Activated CD4-positive, alpha-beta T cell treated with anti-CD3 and anti-CD28 coated beads for 1 hour (primary cell): ENCODE measurements around the gene SPAG16.

ENCODE experiments used
- DNase-seq: peaks from one replicate; pipeline ENCODE4 v3.0.0-alpha.2; 2020

Gene SPAG16

GRCh38 chr2:213284105-213285090 lies at the start of gene SPAG16:
SPAG16 (plus strand) TSS chr2:213284464.
- DNase-seq: peak; percentile 91

DNA sequence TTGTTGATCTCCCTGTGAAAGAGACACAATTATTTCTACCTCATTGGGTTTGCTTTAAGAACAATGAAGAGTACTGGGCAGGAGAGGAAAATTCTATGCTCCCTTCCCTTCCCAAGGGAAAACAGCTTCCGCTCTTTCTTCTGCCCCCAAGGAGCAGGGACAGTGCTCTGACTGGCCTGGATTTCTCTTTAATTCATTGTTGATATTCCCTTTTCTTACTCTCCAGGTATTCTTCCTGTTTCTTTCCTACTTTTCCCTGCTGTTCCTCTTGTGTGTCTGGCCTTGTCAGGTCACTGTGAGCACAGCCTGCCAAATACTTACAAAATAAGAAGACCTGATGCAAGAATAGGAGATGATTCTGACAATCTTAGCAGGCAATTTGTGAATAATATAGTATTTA lies 49.6 kb upstream of the SPAG16 start:
- DNase-seq: no peak

GRCh38 chr2:213235741-213236140 lies 48.5 kb upstream of the SPAG16 start:
- no peak for DNase-seq

GRCh38 chr2:213237251-213237650 lies 47.0 kb upstream of the SPAG16 start:
- no peak for DNase-seq

DNA sequence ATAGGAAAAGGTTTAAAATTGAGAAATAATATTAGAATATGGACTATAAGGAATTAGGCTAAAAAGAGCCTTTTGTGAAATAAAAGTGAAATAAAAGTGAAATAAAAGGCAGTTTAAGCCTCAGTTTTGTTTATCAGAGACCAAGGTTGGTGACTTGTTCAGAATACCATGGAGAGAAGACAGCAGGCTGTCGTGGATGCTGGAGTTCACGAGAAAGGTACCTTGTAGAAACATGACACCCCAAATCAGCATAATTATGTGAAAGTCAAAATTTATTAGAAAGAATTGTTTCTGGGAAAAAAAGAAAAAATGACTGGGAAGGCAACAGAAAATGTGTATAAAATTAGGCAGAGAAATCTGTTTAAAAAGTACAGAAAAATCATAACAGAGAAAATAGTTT lies 46.5 kb upstream of the SPAG16 start:
- no peak for DNase-seq

- no peak for DNase-seq
Measured at GRCh38 chr2:213238753-213239495, 45.3 kb upstream of the SPAG16 start.

GRCh38 chr2:213241817-213242216 lies 42.4 kb upstream of the SPAG16 start:
- no peak for DNase-seq

GRCh38 chr2:213242653-213243052 lies 41.6 kb upstream of the SPAG16 start:
- no peak for DNase-seq

DNA sequence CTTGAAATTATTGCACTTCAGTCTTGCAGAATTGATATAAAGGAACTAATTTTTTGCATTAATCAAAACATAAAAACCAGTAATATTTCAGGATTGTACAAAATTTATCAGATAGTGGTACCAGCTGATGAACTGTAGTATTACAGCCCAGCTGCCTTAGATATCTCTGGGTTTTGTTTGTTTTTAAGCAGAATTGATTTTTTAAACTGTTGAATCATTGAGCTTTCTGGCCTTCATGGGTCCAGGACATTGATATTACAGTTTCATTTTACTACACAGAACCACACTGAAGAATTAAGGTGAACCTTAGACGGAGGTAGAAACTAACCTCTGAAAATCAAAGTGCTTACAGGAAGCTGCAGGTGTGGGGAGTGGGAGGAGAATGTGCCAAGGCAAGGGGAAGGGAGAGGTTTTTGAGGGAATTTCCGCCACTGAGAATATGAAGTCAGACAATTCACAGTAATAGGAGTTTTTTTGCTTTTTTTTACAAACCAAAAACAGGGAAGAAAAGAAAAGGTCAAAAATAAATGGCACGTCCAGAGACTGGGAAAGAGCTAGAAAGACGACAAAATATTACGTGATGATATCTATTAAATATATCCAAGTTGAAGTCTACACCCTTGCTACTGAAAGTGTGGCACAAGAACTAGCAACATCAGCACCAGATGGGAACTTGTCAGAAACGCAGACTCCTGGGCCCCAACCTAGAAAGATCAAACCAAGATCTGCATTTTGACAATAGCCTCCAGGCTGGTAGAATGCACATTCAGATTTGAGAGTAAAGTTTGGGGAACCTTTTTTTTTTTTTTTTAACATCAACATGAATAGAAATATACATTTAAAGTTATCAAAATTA lies 40.8 kb upstream of the SPAG16 start:
- DNase-seq: no peak

DNA sequence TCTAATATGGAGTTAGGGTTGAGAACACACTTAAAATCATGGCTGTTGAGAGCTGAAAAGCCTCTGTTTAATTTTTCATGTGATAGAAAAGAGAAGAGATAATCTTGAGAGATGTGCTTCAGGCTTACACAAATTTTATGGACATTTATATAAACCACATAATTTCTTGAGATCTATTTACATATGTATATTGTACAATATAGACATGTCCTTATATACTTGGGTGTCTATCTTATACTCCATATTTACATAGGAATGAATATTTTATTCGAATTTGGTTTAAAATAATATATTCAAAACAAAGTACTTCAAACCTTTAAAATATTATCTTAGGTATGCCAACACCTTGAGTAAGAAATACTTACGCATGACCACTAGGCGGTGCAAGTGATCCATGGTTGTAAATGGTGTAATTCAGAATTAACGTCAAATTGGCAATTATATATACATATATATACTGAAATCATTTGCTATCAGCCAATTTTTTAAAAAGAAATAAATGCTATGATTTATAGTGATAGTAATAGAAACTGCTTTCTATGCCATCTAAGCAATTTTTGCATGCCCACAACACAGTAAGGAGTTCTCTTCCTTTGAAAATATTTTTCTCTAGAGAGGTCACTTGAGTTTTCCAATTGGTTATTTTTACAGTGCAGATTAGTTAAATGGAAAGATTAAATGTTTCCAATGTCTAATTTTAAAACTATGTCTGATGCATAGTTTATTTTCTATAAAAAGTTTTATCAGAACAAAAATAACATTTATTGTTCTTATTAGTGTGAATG lies 37.6 kb upstream of the SPAG16 start:
- DNase-seq: peak; percentile 14

GRCh38 chr2:213247566-213247965 lies 36.7 kb upstream of the SPAG16 start:
- DNase-seq: no peak

DNA sequence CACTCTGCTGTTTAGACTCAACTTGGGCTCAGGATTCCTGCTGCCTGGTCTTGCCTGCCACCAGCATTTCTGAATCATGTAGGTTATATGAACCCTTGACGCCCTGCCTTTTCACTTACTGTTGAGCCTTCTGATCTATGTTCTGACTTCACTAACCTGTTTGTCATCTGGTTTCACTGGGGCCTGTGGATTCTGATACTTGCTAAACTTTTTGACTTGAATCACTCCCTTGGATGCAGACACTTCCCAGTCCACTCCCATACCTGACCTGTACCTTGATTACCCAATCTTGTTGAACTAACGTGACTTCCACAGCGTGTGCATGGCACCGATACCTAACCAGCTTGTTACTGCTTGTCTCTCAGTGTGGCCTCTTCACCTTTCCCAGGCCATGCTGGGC lies 35.6 kb upstream of the SPAG16 start:
- no peak for DNase-seq

DNA sequence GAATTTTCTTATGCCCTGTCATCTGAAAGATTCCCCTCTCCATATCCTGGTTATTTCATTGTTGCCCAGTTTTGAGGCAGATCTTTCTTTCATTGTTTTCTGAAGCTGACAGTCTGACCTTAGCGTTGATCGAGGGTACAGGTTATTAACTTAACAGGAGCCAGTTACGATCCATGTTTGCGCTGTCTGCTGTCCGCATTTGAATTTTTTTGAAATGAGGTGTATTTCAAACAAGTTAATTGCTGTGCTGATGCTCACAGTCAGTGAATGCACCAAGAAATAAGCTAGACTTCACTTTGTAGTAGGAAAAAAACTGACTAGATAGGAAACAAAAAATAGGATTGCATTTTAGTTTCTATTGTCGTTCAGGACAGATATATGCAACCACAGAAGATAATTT lies 34.8 kb upstream of the SPAG16 start:
- no peak for DNase-seq

DNA sequence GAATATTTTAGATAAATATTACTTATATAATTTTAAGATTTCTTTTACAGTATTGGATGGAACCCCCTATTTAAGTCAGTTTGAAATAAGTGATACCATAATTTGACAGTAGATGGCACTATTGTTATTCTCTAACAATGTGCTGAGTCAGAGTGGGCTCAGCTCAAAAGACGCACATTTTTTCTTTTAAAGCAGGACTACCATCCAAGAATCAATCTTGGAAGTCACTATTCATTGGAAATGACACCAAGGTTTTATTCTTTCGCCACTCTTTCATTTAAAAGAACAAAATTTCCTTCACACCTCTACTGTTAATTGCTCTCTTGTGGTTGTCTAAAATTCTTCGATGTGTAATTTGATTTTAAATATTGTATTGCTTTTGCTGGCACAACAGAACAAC lies 32.6 kb upstream of the SPAG16 start:
- DNase-seq: no peak

GRCh38 chr2:213252206-213252605 lies 32.1 kb upstream of the SPAG16 start:
- DNase-seq: no peak

GRCh38 chr2:213253162-213253561 lies 31.1 kb upstream of the SPAG16 start:
- DNase-seq: no peak

DNA sequence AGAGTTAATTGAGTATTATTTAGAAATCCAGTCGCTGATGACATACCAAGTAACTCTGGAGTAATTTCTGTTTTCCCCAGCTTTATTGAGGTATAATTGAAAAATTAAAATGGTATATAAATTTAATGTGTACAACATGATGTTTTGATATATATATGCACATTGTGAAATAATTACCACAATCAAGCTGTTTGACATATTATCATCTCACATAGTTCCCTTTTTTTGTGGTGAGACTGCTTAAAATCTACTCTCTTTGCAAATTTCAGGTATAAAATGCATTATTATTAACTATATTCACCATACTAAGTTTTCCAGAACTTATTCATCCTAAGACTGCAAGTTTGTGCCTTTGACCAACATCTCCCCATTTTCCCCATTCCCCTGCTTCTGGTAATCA lies 25.0 kb upstream of the SPAG16 start:
- no peak for DNase-seq

DNA sequence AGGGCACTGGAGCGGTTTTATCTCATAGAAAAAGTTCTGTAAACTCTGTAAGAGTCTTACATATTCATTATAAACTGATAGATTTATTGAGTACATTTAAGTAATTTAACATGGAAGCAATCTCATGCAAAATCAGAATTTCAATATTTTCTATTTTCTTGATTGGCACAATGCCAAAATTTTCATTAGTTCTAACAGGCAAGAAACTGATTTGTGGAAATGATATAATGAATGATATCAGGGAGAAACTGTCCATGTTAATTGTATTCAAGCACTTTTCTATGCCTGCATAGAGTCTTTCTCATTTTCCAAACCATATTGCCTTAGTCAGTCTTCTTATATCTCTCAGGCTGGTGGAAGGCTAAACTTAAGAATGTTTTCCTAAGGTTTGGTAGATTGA lies 23.0 kb upstream of the SPAG16 start:
- DNase-seq: no peak

- no peak for DNase-seq
Measured at GRCh38 chr2:213261715-213262114, 22.5 kb upstream of the SPAG16 start.

DNA sequence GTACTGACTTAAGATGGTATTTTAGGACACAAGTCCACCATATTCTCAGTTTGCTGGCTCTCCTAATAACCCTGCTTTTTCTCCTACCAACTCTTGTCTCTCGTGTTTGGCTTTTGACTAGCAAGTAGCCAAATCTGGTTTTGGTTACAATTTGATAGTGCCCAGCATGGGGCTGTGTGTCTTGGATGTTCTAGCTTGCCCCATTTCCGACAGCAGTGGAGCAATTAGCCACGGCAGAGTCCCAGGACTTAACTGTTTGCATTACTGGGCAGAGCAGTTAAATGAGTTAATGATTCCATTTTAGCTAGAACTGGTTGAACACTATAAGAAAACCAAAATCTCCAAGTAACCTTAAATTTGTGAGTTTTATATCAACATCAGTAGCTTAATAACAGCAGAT lies 18.6 kb upstream of the SPAG16 start:
- DNase-seq: no peak

DNA sequence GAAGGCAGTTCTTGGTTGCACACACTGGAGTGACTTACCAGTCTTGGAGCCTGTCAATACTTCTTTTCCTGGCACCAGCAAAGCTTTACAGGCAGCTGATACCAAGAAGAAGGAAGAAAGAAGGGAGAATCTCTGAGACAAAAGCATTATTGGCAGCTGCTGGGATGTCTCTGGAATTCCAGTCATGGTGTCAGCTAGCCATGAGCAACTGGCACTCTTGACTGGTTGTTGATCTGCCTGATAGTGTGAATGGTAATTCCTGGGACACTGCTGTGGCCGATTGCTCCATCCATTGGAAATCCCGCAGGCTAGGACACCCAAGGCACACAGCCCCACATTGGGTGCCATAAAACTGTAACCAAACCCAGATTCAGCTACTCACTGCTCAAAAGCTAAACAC lies 17.8 kb upstream of the SPAG16 start:
- DNase-seq: no peak

DNA sequence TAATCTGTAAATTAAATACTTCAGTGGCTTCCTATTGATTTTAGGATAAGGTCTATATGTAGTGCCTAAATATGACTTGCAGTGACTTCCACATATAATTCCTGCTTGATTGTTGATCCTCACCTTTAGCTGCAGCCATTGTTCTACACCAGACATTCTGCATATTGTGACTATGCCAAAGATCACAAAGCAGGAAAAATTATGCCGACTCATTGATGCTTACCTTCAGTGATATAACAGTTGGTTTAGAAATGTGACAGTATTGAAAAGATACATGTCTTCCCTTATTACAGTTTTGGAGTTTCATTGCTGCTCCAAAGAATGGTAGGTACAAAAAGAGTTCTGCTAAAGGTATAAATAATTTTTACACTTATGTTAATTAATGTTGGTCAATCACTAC lies 12.3 kb upstream of the SPAG16 start:
- DNase-seq: no peak
